ENCODE measurements around the gene LIN52.

DNA sequence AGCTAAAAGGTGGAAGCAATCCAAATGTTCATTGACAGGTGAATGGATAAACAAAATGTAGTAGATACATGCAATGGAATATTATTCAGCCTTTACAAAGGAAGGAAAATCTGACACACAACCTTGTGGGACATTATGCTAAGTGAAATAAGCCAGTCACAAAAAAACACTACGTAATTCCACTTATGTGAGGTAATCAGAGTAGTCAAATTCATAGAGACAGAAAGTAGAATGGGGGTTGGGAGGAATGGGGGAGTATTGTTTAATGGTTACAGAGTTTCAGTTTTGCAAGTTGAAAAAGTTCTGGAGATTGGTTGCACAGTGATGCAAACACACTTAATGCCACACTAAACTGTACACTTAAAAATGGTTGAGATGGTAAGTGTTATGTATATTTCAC is 62.8 kb downstream of the LIN52 start:
- TF ChIP-seq, protein P1, sequence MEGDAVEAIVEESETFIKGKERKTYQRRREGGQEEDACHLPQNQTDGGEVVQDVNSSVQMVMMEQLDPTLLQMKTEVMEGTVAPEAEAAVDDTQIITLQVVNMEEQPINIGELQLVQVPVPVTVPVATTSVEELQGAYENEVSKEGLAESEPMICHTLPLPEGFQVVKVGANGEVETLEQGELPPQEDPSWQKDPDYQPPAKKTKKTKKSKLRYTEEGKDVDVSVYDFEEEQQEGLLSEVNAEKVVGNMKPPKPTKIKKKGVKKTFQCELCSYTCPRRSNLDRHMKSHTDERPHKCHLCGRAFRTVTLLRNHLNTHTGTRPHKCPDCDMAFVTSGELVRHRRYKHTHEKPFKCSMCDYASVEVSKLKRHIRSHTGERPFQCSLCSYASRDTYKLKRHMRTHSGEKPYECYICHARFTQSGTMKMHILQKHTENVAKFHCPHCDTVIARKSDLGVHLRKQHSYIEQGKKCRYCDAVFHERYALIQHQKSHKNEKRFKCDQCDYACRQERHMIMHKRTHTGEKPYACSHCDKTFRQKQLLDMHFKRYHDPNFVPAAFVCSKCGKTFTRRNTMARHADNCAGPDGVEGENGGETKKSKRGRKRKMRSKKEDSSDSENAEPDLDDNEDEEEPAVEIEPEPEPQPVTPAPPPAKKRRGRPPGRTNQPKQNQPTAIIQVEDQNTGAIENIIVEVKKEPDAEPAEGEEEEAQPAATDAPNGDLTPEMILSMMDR (IDR thresholded peaks at IDR 0.05) = no peak
- no peak for TF ChIP-seq POLR2A (IDR thresholded peaks at IDR 0.05)

Data from breast epithelium (tissue), 3 donors.